ENCODE data around the gene ABCA3.

ABCA3 gene

DNA sequence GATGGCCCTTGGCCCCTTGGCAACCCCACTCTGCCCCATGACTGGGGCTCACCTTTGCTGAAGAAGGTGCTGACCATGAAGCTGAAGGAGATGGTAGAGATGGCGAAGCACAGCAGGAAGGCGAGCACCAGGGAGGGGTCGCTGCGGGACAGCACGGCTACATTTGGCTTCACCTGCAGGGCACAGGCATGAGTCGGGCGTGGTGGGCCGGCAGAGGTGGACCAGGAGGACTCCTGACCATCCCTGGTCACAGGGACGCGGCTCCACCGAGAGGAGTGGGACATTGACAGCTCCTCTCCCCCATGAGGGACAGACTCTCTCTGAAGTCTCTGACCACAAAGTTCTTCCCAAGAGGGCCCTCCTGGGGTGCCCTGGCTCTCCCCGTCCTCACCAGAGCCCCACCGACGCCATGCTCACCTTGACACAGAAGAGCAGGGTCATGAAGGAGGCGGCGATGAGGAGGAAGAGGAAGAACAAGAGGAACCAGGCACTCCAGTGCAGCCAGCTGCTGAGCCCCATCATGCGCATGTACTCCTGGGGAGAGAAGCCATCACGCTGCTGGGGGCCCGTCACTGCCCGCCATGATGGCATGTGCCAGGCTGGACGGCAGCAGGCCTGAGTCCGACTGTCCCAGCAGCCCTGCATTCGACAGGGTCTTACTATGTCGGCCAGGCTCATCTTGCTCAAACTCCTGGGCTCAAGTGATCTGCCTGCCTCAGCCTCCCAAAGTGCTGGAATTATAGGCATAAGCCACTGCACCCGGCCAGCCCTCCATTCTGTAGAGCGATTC lies 23.1 kb downstream of the ABCA3 start:
- DNase-seq (ENCODE audit: low spot score), result no peak

DNA sequence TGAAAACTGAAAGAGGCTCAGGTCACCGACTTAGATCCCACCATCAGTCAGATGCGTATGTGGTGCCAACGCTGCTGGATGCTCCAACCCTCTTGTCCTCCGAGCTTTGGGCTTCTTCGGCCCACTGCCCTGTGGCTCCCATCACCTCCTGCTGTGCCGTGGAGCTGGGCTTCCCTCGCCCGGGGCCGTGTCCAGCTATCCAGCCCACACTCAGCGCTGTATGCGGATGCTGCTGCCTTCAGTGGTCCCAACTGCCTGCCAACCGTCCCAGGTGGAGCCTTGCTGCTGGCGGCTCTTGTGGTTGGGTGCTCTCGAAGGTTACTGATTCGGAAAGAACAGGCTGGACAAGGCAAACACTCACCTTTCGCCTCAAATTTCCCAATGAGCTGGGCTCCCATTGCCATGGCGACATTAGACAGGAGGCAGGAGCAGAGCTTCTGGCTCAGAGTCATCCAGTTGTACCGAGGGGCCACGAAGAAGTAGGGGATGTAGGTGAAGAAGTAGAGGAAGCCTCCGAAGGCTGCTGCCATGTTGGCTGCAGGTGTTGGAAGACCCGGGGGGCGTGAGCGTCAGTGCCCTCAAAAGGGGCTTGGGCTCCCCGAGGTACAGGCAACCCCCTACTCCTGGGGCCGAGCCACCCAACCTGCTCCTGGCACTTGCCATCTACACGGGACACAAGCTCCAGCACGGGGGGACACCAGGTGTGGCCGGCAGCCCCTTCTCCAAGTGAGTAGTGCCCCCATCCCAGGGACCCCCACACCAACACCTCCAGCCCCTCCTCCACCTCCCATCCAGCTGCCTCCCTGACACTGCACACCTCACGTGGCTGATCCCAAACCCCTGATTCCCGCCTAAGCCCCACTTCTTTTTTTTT lies 32.2 kb downstream of the ABCA3 start:
- no peak for DNase-seq (ENCODE audit: low spot score)

DNA sequence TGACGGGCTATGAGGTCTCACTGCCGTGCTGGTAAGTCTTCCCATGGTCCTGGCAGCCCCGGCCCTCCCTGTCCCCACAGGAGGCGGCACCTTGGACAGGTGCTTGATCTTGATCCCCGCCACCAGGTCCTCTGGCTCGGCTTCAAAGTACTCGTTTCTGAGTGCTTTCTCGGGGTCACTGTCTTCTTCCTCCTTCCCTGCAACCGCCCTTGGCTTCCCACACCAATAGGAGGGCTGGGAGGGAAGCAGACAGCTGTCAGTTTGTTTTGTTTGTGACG lies 40.7 kb downstream of the ABCA3 start:
- DNase-seq (ENCODE audit: low spot score), result no peak

DNA sequence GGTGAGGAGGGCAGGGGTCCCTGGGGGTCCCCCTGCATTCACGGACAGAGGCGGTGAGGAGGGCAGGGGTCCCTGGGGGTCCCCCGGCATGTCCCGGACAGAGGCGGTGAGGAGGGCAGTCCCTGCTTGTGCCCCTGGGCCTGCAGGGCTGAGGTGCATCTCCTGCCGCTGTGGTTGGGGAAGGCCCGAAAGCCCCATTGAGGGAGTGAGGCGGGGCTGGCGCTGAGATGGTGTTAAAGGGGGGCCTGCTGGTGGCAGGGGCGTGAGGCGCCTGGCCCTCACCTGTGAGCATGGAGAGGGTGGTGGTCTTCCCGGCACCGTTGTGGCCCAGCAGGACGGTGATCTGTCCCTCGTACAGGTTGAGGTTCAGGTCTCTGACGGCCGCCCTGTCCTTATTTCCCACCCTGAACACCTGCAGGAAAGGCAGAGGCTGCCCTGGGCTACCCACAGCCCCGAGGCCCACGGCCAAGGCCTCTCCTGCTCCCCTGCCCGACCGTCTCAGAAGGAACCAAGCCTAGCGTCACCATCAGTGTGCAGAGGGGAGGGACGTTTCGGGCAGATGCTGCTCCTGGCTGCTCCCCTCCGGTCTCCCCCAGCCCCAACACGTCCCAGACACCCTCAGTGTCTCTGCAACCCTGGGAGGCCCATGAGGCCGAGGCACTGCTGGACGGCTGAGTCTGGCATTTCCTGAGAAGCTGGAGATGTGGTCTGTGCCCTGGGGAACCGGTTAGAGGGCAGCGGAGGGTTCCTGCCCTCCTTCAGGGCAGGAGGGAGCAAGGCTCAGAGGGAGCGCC lies 41.2 kb downstream of the ABCA3 start:
- DNase-seq (ENCODE audit: low spot score), result no peak

DNA sequence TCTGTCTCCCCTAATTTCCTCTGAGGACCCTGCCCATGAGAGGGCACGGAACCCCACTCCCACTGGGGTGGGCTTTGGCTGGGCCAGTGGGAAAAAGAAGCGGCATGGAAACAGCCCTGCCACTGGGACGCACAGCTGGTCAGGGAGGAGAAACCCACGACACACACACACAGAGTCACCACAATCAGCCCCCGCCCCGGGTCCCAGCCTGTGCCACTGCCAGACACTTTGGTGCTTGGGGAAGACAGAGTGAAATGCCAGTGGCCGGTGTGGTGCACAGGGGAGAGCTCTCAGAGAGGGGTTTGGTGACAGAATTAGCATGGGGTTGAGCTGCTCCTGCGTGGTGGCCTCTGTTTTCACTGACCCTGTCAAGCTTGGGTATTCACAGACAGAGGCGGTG lies 41.9 kb downstream of the ABCA3 start:
- DNase-seq (ENCODE audit: low spot score), result no peak

DNA sequence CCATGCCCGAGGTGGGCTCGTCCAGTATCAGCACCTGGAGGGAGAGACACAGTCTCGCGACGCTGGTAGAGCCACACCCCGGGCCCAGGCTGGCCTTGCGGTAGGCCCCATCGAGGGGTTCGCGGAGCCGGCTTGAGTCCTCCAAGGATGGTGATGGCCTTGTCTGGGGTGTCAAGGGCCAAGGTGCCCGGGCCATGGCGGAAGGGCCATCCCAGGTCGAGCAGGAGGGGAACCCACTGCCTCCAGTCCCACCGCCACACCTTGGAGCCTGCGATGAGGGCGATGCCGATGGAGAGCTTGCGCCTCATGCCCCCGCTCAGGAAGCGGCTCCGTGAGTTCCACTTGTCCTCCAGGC lies 43.0 kb downstream of the ABCA3 start:
- no peak for DNase-seq (ENCODE audit: low spot score)

DNA sequence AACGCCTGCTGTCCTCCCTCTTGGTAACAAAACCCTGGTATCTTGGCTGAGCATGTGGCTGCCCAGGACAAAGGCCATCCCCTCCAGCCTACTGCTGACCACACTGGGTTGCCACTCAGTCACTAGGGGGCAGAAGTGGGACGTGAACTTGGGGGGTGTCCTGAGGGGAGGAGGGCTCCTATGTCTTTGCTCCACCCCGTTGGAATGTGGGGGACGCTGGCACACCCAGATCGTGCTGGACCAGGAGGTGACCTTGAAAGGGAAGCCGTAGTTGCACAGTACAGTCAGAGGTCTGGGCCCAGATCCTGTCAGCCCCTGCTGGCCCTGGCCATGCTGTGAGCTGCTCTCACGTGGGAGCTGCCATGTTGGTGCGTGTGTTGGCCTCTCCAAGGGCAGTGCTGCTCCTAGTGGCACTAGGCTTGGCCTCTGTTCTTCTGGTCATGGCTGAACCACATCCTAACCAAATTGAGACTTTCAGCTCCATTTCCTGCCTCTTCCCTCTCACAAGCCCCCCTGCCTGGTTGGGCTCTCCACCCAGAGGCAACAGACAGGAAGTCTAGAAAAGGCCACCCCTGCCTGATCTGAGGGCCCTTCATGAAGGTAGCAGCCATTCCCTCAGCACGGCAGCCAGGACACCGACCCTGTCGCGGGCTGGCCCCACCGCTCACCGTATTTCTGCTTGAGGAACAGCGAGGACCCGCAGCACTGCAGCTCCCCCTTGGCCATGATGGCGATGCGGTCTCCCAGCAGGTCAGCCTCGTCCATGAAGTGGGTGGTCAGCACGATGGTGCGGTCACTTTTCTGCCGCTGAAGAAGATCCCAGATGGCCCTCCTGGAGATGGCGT lies 43.6 kb downstream of the ABCA3 start:
- peak; percentile 14 for DNase-seq (ENCODE audit: low spot score)

DNA sequence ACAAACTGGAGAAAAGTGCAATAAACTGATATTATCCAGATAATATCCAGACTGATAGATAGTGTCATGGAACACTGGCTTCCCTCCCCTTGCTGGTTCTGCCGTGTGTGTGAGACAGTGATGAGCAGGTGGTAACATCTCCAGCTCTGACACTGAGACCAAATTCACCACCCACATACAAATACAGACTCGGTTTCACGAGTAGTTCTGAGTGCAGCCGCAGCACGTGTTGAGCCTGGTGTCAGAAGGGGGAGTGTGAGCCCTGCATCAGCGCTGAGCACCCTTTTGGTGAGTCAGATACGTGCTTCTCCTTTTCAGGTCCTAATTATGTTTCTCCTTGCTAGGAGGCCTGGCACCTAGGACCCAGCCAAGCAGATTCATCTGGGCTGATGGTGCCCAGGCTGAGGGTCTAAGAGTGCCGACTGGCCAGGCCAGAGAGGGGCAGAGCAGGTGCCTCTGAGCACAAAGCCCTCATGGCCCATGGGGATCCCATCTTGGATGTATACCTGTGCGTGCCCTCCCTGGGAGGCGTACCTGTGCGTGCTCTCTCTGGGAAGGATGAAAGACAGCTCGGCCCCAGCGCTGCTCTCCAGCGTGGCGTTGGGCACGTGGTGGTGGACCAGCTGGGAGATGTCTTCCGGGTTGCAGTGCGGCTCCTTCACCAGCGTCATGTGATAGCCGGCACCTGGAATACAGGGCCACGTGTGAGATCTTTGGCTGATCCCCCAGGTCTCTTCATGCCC lies 45.3 kb downstream of the ABCA3 start:
- no peak for DNase-seq (ENCODE audit: low spot score)

DNA sequence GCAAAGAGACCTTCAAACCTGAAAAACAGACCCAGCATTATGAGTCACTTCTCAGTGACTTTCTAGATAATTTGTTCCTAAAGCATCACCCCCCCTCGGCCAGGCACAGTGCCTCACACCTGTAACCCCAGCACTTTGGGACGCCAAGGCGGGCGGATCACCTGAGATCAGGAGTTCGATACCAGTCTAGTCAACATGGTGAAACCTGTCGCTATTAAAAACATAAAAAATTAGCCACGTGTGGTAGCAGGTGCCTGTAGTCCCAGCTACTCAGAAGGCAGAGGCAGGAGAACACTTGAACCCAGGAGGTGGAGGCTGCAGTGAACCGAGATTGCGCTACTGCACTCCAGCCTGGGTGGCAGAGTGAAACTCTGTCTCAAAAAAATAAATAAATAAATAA lies 48.3 kb downstream of the ABCA3 start:
- no peak for DNase-seq (ENCODE audit: low spot score)

DNA sequence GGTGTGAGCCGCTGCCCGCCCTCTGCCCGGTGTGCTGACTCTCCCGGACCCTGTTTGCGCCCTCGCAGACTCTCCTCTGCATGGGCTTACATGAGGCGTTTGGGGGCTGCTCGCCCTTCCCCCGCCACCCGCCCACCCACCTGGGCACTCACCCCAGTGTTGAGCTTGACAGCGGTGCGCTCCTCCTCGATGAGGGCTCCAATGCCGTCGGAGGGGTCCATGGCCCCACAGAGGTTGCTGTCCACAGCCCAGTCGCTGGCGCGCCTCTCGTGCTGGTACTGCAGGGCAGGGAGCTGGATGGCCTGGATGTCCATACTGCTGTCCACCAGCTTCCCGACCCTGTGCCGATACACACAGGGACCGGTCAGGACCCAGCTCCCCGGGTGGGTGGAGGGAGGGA lies 51.2 kb downstream of the ABCA3 start:
- no peak for DNase-seq (ENCODE audit: low spot score)

DNA sequence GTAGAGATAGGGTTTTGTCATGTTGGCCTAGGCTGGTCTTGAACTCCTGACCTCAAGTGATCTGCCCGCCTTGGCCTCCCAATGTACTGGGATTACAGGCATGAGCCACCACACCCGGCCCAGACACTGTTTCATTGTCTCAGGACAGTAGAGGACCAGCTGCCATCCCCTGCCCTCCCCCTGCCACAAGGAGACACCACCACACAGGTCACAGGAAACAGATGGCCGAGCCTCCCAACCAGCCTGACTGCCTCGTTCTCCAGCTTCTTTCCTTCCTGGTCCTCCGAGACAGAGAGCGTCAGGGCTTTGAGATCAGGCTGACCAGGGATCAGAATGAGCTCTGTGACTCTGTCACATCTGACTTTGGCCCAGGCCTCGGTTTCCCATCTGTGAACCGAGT lies 51.8 kb downstream of the ABCA3 start:
- DNase-seq (ENCODE audit: low spot score), result no peak

DNA sequence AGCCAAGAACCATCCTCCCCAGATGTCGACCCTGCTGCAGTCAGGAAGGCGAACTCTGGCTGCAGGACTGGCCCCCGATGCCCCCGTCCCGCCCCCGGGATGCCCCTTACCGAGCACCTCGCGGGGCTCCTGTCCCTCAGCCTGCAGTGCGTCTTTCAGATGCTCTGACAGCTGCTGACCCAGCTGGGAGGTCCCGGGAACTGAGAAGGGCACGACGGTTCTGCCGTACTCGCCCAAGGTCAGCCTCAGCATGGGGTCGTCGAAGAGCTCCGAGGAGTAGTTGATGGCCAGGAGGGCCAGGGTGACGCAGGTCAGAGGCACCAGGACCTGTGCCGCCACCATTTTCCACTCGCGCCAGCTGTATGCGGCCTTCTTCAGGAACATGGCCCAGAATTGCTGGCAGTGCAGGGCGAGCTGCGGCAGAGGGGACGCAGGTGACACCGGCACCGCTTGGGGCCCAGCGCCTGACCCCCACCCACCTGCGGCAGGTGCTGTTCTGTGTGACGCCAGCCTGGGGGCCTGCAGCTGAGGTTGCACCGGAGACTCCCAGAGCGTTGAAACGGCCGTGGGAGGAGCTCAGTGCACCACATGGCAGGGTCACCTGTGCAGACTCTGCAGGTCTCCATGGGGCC lies 52.5 kb downstream of the ABCA3 start:
- DNase-seq (ENCODE audit: low spot score), result no peak

DNA sequence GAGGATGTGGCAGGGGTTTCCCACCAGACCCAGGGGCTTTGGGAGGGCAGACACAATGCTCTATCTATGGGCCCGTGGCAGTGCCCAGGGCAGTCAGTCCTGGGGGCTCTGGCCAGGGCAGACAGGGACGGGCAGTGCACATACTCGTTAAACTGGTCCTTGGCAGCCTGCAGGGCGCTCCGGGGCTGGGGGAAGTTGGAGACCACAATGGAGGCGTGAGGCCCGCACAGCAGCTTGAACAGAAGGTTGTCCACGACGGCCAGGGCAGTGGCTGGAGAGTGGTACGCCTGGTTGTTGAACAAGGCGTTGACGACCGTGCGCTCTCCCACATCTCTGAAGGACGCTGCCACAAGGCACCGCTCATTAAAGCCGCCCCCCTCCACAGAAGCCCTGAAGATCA lies 54.0 kb downstream of the ABCA3 start:
- no peak for DNase-seq (ENCODE audit: low spot score)

DNA sequence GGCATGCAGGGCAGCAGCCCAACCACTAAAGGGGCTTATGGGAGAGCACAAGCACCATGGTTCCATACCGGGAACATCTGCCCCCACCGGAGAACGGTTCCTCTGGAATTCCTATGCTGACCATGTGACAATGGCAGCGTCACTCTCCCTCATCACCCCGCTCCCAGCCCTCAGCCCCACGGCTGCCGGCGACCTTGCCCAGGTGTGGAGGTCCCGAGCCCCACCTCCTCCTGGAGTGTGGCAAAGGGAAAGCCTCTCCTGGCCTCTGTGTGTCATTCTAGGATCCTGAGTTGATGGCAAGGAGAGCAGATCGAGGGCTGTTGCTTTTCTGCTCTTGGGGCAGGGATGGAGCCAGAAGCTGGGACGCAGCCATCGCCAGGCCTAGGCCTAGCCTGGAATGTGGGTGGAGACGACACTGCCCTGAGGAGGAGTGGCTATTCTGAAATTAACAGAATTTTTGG lies 54.8 kb downstream of the ABCA3 start:
- no peak for DNase-seq (ENCODE audit: low spot score)

DNA sequence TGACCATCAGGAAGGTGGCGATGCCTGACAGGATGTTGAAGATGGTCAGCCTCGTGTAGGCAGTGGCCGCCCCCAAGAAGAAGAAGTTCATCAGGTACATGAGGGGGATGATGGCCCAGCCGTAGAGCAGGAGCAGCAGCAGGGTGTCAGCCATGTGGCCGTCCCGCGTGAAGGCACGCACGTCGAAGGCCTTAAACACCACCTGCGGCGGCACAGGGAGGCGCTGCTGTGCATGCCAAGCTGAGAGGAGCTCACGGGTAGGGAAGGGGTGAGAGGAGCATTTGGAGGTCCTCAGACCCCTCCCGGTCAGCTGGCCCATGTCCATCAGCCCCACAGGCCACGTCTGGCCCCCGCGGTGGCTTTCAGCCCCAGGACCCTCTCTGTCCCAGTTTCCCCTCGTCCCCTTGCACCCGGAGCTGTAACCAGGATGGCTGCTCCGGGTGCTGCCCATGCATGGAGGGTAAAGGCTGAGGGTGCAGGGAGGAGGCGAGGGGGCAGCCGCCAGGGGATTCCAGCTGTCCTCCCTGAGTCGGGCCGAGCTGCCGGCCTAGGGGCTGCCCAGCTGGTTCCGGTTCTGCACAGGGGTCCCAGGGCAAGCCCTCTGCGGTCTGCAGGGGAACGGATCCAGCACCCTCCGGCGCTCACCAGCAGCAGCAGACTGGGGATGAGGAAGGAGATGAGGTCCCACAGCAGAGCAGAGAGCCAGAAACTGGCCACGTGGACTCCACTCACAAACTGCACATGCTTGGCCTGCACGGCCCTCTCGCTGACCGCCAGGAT lies 55.5 kb downstream of the ABCA3 start:
- DNase-seq (ENCODE audit: low spot score), result no peak

DNA sequence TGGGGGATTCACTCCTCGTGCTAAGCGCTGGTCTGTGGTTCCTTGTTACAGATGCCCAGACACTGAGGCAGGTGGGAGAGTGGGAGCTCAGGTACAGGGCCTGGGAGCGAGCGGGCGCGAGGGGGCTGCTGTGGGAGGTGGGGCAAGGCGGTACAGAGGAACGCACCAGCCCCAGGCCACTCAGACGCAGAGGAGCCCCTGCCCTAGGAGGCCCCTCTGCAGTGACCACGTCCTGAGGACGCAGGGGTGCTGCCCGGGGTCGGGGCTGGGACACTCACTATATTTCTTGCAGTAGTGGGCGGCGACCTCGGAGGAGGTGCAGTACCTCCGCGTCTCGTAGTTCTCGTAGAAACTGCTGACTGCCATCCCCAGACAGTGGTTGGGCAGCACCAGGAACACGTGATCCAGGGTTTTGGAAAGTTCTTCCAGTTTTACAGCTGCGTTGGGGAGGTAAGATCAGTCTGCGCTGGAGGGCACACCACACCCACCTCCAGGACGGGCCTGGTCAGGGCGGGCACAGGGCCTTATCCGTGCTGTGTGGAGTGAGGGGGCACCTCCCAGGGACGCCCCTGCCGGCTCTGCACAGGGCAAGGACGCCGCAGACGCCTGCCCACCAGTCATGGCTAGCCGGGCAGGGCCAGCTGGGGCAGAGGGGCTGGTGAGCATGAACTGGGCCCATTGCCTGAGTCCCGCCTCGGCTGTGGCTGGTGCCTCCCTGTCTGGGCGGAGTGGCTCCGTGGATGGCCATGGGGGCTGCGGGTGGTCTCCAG lies 56.3 kb downstream of the ABCA3 start:
- no peak for DNase-seq (ENCODE audit: low spot score)

DNA sequence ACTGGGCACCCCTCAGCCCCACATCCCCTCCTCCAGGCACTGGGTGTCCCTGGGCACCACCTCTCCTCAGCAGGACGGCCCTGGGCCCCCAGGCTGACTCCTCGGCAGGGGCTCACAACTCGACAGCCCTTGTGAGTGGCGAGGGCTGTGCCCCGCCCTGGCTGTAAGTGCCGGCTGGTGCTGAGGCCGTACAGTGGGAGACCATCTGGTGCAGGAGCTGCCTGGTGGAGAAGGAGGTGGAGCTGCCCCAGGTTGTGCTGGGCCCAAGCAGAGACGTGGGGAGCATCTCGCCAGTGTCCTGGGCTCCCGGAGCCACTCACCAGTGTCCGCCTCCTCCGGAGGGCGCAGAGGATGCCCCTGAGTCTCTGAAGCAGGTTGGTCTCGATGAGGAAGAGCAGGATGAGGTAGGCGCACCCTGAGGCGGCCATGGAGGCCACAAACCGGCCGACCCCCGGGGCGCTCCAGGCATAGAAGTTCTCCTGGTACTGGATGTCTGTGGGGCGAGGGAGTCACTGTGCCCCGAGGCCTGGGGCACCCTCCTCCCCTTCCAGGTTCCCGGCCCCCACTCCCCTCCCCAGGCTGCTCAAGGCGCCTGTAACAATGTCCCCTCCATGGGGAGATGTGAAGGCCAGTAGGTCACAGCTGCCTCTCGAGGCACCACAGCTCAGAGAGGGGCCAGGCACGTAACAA lies 57.5 kb downstream of the ABCA3 start:
- no peak for DNase-seq (ENCODE audit: low spot score)

DNA sequence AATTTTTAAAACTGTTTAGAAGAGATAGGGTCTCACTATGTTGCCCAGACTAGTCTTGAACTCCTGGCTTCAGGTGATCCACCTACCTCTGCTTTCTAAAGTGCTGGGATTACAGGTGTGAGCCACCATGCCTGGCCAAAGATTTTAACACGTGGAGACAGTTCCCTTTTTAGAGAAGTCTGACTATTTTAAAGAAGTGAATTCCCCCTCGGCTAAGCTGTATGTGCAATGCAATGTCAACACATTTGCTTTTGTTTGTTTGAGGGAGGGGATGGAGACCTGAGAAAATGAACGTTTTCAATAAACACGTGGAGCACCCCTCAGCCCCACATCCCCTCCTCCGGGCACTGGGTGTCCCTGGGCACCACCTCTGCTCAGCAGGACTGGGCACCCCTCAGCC lies 58.3 kb downstream of the ABCA3 start:
- no peak for DNase-seq (ENCODE audit: low spot score)

Measured in hematopoietic multipotent progenitor cell treated with erythropoietin and hydrocortisone succinate and interleukin-3 and kit ligand, for 17 days (in vitro differentiated cells).